PC-9 (cell line): ENCODE results near the gene MFSD12. TPM values are rescaled to one million over a fixed set of nuclear protein-coding genes. Genes with fewer than 3 reads are reported as not detected.

ENCODE experiments used
- BruUV-seq: library from RNA; stranded (reverse); fragments of 400-500 nt; replicated peaks from 2 replicates; lab custom pipeline; 2021; lab: Mats Ljungman, UMichigan
- CTCF ChIA-PET: fragments of 300-600 bp; sonication (Branson Sonifier 250); formaldehyde crosslinking; loops from one replicate; lab custom pipeline; 2022; ENCODE audit warnings: antibody characterized with exemption; lab: Charles Lee
- POLR2A ChIA-PET: fragments of 300-600 bp; sonication (Branson Sonifier 250); formaldehyde crosslinking; loops from one replicate; lab custom pipeline; 2022; ENCODE audit warnings: antibody characterized with exemption; ENCODE audit not compliant: unreplicated experiment; lab: Charles Lee
- DNase-seq, 2 experiments: peaks; one replicate each; pipeline versions ENCODE4 v3.0.0 to v3.0.0-alpha.2; 2015 to 2022; ENCODE audit warnings: mixed read lengths in 1 of 2
- H2AFZ ChIP-seq: fragments of 200-600 bp; sonication (generic); 2 replicates; pipeline ENCODE4 v1.8.1; 2017; ENCODE audit warnings: antibody characterized with exemption
- H3F3A ChIP-seq: fragments of 200-600 bp; sonication (generic); 2 replicates; pipeline ENCODE4 v1.8.1; 2017; ENCODE audit warnings: antibody characterized with exemption, mild to moderate bottlenecking, low read depth; ENCODE audit not compliant: insufficient read depth
- H3K27ac ChIP-seq: fragments of 200-600 bp; sonication (generic); 2 replicates; pipeline ENCODE4 v1.6.1; 2016; ENCODE audit warnings: mixed run types
- H3K27me3 ChIP-seq: fragments of 200-600 bp; sonication (generic); 2 replicates; pipeline ENCODE4 v1.6.1; 2016; ENCODE audit warnings: low read depth, mixed run types; ENCODE audit not compliant: insufficient read depth
- H3K36me3 ChIP-seq: fragments of 200-600 bp; sonication (generic); 2 replicates; pipeline ENCODE4 v1.6.1; 2016; ENCODE audit warnings: low read depth, mixed run types
- H3K4me1 ChIP-seq: fragments of 200-600 bp; sonication (generic); replicated peaks from 2 replicates; pipeline ENCODE4 v1.6.1; 2016; ENCODE audit warnings: mixed run types; ENCODE audit not compliant: insufficient read depth
- H3K4me2 ChIP-seq: fragments of 200-600 bp; sonication (generic); 2 replicates; pipeline ENCODE4 v1.6.1; 2017; ENCODE audit warnings: mixed run types
- H3K4me3 ChIP-seq: fragments of 200-600 bp; sonication (generic); 2 replicates; pipeline ENCODE4 v1.6.1; 2016; ENCODE audit warnings: mixed run types
- H3K79me2 ChIP-seq: fragments of 200-600 bp; sonication (generic); 2 replicates; pipeline ENCODE4 v1.6.1; 2017; ENCODE audit warnings: low read depth, mixed run types
- H3K9me2 ChIP-seq: fragments of 200-600 bp; sonication (generic); 2 replicates; pipeline ENCODE4 v1.8.1; 2017; ENCODE audit warnings: mild to moderate bottlenecking; ENCODE audit not compliant: insufficient read depth
- H3K9me3 ChIP-seq: fragments of 200-600 bp; sonication (generic); 2 replicates; pipeline ENCODE4 v1.8.1; 2016; ENCODE audit warnings: low read depth; ENCODE audit not compliant: insufficient read depth
- H4K20me1 ChIP-seq: fragments of 200-600 bp; sonication (generic); 2 replicates; pipeline ENCODE4 v1.8.1; 2017; ENCODE audit not compliant: insufficient read depth
- CTCF ChIP-seq: fragments of 200-600 bp; sonication (generic); conservative IDR thresholded peaks from 2 replicates; pipeline ENCODE4 v1.6.1; 2017; ENCODE audit warnings: mixed run types, antibody characterized with exemption, mild to moderate bottlenecking, moderate library complexity
- EZH2 ChIP-seq: fragments of 200-600 bp; sonication (generic); IDR thresholded peaks from 2 replicates; pipeline ENCODE4 v1.8.0; 2017; ENCODE audit warnings: antibody characterized with exemption, low read depth
- intact Hi-C: fragments of 100-400 bp; cut with micrococcal nuclease; formaldehyde crosslinking; loops from one replicate; pipeline ENCODE4 v1.10.0; 2022; ENCODE audit not compliant: unreplicated experiment
- total RNA-seq: library from RNA; stranded (reverse); gene quantifications from 2 replicates; pipeline ENCODE4 v1.2.3, GENCODE V29; 2021

The MFSD12 gene
- total RNA-seq, 1 experiment from 2014 or later: 70.0 TPM

- no peaks in the 10 kb centered on the region for H3K27me3 ChIP-seq
- H3K36me3 ChIP-seq: no peaks in the 10 kb centered on the region
- H4K20me1 ChIP-seq: peaks cover 9% of the 10 kb centered on the region; the same call in 1 of the 2 replicates
- H3K4me3 ChIP-seq: no peak overlapping the region
- no peaks in the 10 kb centered on the region for H3K4me1 ChIP-seq
- H3K9me3 ChIP-seq: no peaks in the 10 kb centered on the region
- H3K9me2 ChIP-seq: no peaks in the 10 kb centered on the region
- ChIA-PET POLR2A (no interaction called here), CTCF (no interaction called here)
- no peak overlapping the region for H3K4me2 ChIP-seq
- no TSS peak for BruUV-seq
- no peak overlapping the region for H2AFZ ChIP-seq
- TF ChIP-seq EZH2 (no peak), CTCF (no peak)
- no peak for DNase-seq
- no peaks in the 10 kb centered on the region for H3F3A ChIP-seq
- intact Hi-C loops: no loop called here
- peaks cover 22% of the 10 kb centered on the region; the same call in 1 of the 2 replicates for H3K79me2 ChIP-seq
- H3K27ac ChIP-seq: no peak overlapping the region
Measured at GRCh38 chr19:3519126-3519525, 38.3 kb downstream of the MFSD12 start.

- H3K9me2 ChIP-seq: no peaks in the 10 kb centered on the region
- POLR2A ChIA-PET: no interaction called here
- no peak overlapping the region for H3K4me3 ChIP-seq
- no peak overlapping the region for H3K27ac ChIP-seq
- peaks cover 22% of the 10 kb centered on the region; the same call in 1 of the 2 replicates for H3K79me2 ChIP-seq
- H3K9me3 ChIP-seq: no peaks in the 10 kb centered on the region
- no peak overlapping the region for H3K4me2 ChIP-seq
- CTCF ChIA-PET: no interaction called here
- H4K20me1 ChIP-seq: peaks cover 9% of the 10 kb centered on the region; the same call in 1 of the 2 replicates
- H2AFZ ChIP-seq: no peak overlapping the region
- no peaks in the 10 kb centered on the region for H3K4me1 ChIP-seq
- H3K36me3 ChIP-seq: no peaks in the 10 kb centered on the region
- no peak for TF ChIP-seq CTCF
- TF ChIP-seq EZH2: no peak
- no peak for DNase-seq
- BruUV-seq: no TSS peak
- intact Hi-C loops: no loop called here
- no peaks in the 10 kb centered on the region for H3F3A ChIP-seq
- H3K27me3 ChIP-seq: no peaks in the 10 kb centered on the region
Measured at GRCh38 chr19:3518659-3519058, 38.7 kb downstream of the MFSD12 start.

GRCh38 chr19:3518255-3518654 is 39.1 kb downstream of the MFSD12 start:
- intact Hi-C loops: no loop called here
- H3K9me2 ChIP-seq: no peaks in the 10 kb centered on the region
- no peak overlapping the region for H3K4me2 ChIP-seq
- TF ChIP-seq CTCF (no peak), EZH2 (no peak)
- peaks cover 22% of the 10 kb centered on the region; the same call in 1 of the 2 replicates for H3K79me2 ChIP-seq
- no peak overlapping the region for H3K27ac ChIP-seq
- POLR2A ChIA-PET: no interaction called here
- no peaks in the 10 kb centered on the region for H3K27me3 ChIP-seq
- no peaks in the 10 kb centered on the region for H3K36me3 ChIP-seq
- BruUV-seq: no TSS peak
- no peaks in the 10 kb centered on the region for H3F3A ChIP-seq
- H4K20me1 ChIP-seq: peaks cover 9% of the 10 kb centered on the region; the same call in 1 of the 2 replicates
- no peak overlapping the region for H3K4me3 ChIP-seq
- H3K4me1 ChIP-seq: no peaks in the 10 kb centered on the region
- no peaks in the 10 kb centered on the region for H3K9me3 ChIP-seq
- CTCF ChIA-PET: no interaction called here
- no peak overlapping the region for H2AFZ ChIP-seq
- DNase-seq: no peak
